Fibroblast of peridontal ligament (primary cell): Measurements from ENCODE around the gene TMED4.
A peak's percentile ranks its signal among the peaks of the same experiment; 100 is the strongest.
"Not testable (repeated sequence)": the region's sequence is repeated elsewhere in the genome, so short reads cannot be mapped to it uniquely, and the experiment has no call there.

Source experiments
- DNase-seq: peaks from one replicate; pipeline ENCODE4 v3.0.0-alpha.2; 2010; ENCODE audit errors: extremely low read depth

Gene TMED4

GRCh38 chr7:44568771-44569560 lies 13.1 kb downstream of the TMED4 start:
- no peak for DNase-seq

GRCh38 chr7:44567884-44568283 lies 14.1 kb downstream of the TMED4 start:
- no peak for DNase-seq

- no peak for DNase-seq
Observed at GRCh38 chr7:44566680-44567079, 15.4 kb downstream of the TMED4 start.

- no peak for DNase-seq
Observed at GRCh38 chr7:44565795-44566559, 16.1 kb downstream of the TMED4 start.

GRCh38 chr7:44565097-44565794 lies 16.8 kb downstream of the TMED4 start:
- peak; percentile 54 for DNase-seq

- DNase-seq: no peak
Observed at GRCh38 chr7:44564606-44565005, 17.4 kb downstream of the TMED4 start.

- no peak for DNase-seq
Observed at GRCh38 chr7:44563171-44563679, 18.8 kb downstream of the TMED4 start.

- DNase-seq: not testable (repeated sequence)
Observed at GRCh38 chr7:44562622-44562962, 19.4 kb downstream of the TMED4 start.

- DNase-seq: peak; percentile 20
Observed at GRCh38 chr7:44561962-44562621, 19.9 kb downstream of the TMED4 start.

- DNase-seq: no peak
Observed at GRCh38 chr7:44561481-44561880, 20.6 kb downstream of the TMED4 start.

GRCh38 chr7:44559485-44559884 lies 22.5 kb downstream of the TMED4 start:
- no peak for DNase-seq

- DNase-seq: no peak
Observed at GRCh38 chr7:44557485-44557884, 24.5 kb downstream of the TMED4 start.

- no peak for DNase-seq
Observed at GRCh38 chr7:44555350-44555749, 26.7 kb downstream of the TMED4 start.

GRCh38 chr7:44552473-44553005 lies 29.5 kb downstream of the TMED4 start:
- DNase-seq: not testable (repeated sequence)

- DNase-seq: no peak
Observed at GRCh38 chr7:44549457-44549856, 32.6 kb downstream of the TMED4 start.

- DNase-seq: no peak
Observed at GRCh38 chr7:44548893-44549292, 33.1 kb downstream of the TMED4 start.

GRCh38 chr7:44547536-44548231 lies 34.3 kb downstream of the TMED4 start:
- DNase-seq: peak; percentile 3

GRCh38 chr7:44541876-44542610 lies 40.0 kb downstream of the TMED4 start:
- DNase-seq: no peak

GRCh38 chr7:44541028-44541869 lies 40.8 kb downstream of the TMED4 start, which contains the start of gene NPC1L1:
NPC1L1 (minus strand) TSS chr7:44541330; CDS start chr7:44541259, 71 bp downstream.
- DNase-seq: no peak
